ENCODE measurements around the gene CDC42EP2.

CDC42EP2 gene, protein sequence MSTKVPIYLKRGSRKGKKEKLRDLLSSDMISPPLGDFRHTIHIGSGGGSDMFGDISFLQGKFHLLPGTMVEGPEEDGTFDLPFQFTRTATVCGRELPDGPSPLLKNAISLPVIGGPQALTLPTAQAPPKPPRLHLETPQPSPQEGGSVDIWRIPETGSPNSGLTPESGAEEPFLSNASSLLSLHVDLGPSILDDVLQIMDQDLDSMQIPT

DNA sequence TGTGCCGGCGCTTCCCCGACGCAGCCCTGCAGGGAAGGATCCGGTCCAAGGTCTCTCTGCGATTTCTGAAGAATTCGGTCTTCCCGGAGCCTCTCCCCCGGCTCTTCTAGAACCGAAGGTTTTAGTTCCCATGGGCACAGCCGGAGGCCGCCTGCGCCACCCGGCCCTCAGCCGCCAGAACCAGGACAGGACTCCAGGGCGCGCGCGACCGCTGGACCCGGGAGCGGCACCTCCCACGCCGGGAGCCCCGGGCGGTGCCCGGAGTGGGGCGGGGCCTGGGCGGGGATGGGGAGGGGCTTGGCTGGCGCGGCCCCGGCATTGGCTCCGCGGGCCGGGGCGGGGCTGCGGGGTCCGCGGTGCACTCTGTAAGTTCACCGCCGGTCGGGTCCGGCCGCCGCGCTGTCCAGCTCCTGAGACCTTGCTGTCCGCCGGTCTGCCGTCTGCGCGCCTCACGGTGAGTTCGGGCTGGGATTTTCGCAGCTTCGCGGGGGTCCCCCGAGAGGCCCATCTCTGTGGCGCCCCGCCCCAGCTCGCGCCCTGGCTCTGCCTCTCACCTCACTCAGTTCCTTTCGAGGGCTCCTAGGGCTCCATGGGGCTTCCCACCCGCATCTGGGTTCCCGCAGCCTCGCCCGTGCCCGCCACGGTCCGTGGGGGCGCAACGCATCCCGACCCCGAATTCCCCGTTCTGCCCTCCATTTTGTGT is at the start of gene CDC42EP2:
Gene CDC42EP2 (plus strand): TSS at position 366 of the 703 bp plus-strand sequence. CDS start 6,033 bp downstream, outside the sequence.
- in situ Hi-C loops (cut with MboI; ENCODE audit: low sequenced_read_pairs) = no loop called here

DNA sequence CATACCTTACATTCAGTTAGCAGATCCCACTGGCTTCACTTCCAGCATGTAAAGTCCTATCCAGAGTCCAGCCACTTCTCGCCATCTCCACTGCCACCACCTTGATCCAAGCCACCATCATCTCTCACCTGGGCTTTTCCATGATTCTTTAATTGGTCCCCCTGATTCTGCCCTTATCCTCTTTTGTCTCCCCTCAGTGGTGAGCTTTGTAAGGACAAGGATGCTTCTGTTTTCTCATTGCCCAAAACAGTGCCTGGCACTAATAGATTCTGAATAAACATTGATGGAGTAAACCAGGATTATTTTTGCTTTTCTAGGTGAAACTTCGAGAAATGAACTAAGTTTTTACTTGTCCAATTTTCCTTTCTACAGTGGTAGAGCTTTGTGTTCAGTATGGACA is 48.5 kb upstream of the CDC42EP2 start:
- in situ Hi-C loops (cut with MboI; ENCODE audit: low sequenced_read_pairs) = no loop called here

DNA sequence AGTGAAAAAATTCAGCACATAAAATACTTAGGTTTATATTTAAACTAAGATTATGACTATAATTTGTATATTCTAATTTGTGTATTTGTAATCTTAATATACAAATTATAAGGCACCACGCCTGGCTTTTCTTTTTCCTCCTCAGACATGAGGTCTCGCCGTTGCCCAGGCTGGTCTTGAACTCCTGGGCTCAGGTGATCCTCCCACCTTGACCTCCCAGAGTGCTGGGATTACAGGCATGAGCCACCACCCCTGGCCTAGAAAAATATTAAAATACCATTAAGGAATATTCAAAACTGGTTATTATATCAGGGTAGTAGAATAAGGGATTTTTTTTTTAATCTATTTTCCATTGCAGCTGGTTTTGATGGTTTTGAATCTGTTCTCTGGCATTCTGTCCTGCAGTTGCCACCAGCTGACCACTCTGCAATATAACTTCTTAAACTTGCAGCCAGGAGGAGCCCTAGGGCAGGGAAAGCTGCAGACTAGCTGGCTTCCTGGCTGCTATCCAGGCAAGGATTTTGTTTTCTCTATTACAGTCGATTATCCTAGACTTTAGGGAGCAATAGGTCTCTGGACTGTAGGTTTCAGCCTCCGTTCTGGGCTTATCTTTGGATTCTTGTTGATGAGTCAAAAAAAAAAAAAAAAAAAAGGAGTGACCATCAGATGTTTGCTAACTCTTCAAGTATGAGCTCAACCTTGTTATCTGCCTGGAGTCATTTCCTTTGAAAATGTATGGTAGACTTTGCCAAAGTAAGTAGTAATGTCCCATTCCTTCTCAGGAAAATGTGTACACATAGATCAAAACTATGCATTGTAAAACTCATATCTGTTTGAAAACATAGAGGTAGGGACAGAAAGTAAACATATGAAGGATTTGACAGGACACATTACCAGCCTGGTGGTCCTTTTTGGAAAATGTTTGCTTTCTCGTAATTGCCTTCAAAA is 39.7 kb upstream of the CDC42EP2 start:
- in situ Hi-C loops (cut with MboI; ENCODE audit: low sequenced_read_pairs) = no loop called here

DNA sequence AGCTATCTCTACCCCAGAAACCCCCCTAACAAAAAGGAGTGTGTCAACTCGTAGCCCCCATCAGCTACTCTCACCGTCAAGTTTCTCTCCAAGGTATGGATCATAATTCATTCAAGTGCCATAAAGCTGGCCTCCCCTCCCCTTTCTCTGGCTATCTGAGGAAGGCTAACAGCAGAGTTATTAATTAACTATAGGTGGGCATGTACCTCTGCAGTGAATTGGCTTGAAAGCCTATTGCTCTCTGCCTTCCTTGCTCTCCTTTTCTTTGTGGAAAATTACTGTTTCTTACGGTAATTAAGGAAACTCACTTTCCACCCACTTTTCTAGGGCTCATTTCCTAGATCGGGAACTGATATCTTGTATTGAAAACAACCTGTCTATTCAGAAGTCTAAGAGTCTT is 38.8 kb upstream of the CDC42EP2 start:
- in situ Hi-C loops (cut with MboI; ENCODE audit: low sequenced_read_pairs) = no loop called here

DNA sequence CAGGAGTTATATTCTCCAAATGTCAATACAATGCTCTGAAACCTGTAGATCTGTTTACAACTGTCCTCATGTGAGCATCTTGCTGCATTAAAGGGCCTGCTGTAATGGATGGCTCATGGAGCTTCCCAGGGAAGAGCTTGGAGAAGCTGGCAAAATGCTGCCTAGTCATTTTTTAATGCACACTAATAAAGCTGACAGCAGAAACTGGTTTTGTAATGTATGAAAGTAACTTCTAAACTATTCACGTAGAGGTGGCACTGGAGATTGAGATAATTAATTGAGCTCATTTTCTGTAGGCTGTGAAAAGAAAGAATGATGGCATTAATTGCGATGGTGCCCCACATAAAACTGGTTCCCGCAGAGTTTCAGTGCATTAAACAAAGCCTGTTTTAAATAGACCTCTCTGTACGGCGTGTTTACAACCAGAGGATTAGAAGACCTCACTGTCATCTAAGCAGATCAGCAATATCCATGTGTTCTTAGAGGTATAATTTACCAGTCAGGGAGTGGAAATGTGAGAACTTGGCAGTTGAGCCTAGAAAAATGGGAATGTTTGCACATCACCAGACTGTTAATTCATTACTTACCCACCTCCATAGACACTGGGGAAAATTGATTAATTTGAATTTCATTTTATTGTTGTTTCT is 36.9 kb upstream of the CDC42EP2 start:
- in situ Hi-C loops (cut with MboI; ENCODE audit: low sequenced_read_pairs) = no loop called here

DNA sequence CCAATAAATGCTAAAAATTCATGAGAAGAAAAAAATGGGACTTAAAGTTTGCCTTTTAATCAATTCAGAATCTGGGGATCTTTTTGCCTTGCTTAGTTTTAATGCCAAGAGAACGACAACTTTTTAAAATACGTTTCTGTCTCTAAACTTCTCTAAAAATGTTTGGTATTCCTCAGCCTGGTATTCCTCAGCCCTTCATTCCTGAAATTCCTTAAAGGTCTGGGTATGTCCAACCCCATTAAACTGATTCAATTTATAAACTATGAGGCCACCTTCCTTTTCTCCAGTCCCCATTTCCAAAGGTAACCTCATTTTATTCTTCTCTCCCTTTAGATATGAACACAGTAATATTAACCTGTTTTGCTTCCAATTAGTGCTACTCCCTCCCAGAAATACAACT is 36.3 kb upstream of the CDC42EP2 start:
- in situ Hi-C loops (cut with MboI; ENCODE audit: low sequenced_read_pairs) = no loop called here

DNA sequence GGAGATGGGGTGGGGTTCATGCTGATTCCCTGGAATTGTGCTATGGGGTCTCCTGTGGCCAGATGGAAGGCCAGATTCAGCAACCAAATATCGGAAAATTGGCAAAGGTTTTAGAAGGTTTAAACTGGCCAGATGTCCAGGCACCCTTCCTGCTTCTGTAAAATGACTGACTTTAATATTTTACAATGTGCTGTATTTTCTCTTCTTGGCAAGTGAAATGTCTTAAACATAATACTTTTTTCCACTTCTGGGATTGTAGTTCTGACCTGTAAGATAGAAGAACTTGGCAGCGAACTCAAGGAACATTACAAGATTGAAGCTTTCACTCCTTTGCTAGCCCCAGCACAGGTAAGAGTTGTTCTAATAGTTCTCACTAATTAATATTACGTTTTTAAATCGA is 35.4 kb upstream of the CDC42EP2 start:
- in situ Hi-C loops (cut with MboI; ENCODE audit: low sequenced_read_pairs) = no loop called here

DNA sequence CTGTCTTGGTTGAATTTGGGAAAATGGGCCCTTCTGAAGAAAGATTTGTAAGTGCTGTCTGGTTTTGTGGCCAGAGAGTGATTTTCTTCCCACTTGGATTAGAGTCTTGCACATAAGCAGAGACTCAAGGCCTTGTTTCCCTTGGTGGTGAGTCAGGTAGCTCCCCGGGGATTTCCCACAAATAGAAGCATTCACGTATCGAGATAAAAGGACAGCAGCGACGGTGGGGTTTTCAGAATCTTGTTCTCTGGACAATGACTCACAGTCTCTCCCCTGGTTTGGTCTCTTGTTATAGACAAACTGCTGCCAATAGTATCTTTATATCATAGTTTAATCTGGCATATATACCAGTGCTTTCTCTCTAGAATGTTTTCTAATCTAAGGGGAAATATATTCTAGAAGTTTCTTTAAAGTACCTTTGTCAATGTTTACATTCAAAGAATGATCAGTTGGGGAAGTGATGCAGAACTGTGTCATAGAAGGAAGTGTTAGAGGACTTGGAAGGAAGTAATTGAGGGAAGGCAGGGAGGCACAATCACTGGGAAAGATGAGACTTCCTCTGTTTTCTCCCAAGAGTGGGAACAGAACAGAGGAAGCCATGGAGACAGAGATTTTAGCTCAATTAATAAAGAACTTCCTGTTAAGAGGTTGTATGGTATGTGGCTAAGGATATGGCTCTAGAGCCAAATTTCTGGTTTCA is 34.8 kb upstream of the CDC42EP2 start:
- in situ Hi-C loops (cut with MboI; ENCODE audit: low sequenced_read_pairs) = no loop called here

DNA sequence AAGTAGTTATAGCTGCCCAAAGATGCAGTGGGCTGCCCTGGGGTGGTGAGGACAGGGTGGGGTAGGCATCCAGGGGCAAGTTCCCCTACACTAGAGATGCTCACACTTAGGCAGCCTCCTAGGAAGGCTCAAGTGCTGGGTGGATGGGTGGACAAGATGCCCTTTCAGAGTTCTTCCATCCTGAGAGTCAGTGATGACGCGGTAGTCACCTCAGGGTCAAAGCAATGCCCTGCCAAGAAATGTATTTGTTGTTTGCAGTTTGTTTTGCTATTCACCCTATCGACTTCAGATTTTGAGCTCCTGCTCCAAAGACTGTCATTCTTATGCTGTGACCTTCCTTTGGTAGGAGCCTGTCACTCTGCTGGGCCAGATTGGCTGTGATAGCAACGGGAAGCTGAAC is 34.0 kb upstream of the CDC42EP2 start:
- in situ Hi-C loops (cut with MboI; ENCODE audit: low sequenced_read_pairs) = no loop called here

DNA sequence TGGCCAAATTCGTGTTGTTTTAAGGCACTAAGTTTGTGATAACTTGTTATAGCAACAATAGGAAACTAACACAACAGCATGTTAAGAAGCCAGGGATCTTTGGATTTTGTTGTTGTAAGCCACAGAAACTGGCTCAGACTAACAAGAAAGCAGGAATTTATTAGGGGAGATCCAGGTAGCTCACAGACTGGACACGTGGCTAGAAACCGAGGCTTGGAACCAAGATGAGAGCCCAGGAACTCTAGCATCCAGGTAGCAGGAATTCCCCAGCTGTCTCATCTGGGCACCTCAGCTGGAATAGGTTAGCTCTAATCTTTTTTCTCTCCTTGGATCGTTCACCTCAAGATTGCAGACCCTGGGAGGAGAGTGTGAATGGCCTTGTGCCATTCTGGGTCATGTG is 28.0 kb upstream of the CDC42EP2 start:
- in situ Hi-C loops (cut with MboI; ENCODE audit: low sequenced_read_pairs) = no loop called here

DNA sequence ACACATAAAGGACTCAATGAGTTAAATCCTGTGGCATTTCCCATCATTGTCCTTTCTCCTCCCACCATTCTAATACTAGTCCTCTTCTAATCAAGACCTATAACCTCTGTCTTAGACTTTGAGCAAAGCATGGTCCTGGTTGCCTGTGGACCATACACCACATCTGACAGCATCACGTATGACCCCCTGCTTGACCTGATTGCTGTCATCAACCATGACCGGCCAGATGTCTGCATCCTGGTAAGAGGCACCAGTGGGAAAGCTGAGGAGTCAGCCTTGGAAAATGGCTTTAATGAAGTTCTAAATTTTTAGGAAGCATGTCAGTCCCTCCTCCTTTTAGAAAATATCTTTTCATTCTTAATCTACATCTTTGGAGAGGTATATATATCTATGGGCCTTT is 27.1 kb upstream of the CDC42EP2 start:
- in situ Hi-C loops (cut with MboI; ENCODE audit: low sequenced_read_pairs) = no loop called here

DNA sequence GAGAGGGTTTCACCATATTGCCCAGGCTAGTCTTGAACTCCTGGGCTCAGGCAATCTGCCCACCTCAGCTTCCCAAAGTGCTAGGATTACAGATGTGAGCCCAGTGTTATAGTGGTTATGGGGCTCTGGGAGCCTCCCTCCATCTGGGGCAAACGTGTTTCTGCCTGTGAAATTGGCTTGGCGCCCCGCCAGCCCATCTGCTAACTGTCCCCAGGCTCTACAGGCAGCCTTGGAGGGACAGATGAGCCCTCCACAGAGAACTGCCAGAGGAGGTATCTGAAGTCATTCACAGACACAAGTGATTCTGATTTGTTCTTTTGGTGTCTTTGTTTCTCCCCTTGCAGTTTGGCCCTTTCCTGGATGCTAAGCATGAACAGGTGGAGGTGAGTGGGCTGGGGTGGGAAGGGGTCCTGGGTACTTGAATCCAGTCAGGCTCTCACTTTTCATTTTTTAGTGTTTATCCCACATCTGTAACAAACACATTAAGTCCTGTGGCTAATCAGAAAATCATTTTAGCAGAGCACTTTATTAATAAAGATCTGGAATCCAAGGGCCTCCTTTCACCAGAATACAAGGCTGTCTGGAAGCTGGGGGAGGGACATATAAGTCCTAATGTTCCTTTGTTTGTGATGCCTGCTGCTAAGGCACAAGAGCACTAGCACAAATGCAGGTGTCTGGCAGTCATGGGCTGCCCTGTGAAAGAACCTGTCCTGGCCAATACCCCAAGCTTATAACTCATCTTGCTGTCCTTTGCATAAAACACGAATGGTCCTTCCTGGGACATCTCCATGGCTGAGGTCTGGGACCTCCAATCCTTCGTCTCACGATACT is 25.7 kb upstream of the CDC42EP2 start:
- in situ Hi-C loops (cut with MboI; ENCODE audit: low sequenced_read_pairs) = no loop called here

DNA sequence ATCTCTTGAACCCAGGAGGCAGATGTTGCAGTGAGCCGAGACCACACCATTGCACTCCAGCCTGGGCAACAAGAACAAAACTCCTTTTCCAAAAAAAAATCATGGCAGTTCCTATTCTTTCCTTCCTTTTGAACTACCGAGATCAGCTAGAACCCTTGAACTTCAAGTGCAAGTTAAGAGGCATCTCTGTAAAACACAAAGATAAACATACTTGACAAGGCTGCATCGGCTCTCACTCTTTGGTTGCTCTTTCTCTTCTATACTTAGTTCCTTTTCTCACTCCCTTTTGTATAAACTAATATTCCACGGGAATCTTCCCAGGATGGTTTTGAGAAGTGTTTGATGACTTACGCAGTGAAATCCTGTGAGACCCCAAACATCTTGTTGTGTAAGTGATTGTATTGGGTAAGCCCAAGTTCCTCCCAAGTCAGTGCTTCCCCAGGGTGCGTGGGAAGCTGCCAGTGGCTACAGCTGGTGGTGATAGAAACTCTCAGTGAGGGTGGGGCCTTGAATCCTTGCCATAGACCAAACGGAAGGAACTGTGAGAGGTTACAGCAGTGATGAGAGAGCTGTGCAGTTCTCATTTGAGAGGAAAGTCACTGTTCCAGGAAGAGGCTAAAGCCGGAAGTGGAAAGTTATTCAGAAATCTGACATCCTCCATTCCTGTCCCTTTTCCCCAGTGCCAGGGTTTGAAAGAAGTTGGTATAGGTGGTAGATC is 24.1 kb upstream of the CDC42EP2 start:
- in situ Hi-C loops (cut with MboI; ENCODE audit: low sequenced_read_pairs) = no loop called here

DNA sequence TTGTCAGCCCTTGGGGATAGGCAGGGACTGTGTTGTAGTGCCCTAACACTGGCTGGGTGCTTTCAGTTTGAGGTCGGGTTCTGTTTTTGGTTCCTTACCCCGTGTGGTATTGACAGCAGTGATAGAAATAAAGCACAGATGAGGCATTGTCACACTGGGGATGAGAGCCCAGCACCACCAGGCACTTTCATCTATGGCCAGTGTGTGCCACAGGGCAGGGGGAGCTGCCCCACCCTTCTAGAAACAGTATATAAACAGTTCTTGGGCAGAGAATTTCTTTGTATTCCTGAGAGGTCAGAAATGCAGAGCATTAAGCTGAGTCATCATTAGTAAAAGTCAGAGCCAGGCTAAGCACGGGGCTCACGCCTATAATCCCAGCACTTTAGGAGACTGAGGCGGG is 23.1 kb upstream of the CDC42EP2 start:
- in situ Hi-C loops (cut with MboI; ENCODE audit: low sequenced_read_pairs) = no loop called here

DNA sequence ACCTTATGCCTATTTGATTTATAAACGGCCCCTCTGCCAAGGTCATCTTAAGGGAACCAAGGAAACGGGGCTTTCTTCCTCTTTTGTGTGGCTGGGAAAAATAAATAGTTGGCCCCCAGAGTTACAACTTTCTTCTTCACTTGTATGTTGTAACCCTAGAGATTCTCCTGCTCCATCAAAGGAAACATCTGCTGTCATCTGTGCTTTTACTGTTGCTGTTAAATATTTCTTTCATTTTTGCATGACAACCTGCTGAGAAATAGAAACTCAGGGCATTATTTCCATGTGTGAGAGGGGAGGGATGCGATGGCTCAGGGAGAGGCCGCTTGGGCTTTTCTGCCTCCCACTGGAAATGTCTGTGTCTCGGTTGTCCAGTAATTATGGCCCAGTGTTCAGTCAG is 21.8 kb upstream of the CDC42EP2 start:
- in situ Hi-C loops (cut with MboI; ENCODE audit: low sequenced_read_pairs) = no loop called here

DNA sequence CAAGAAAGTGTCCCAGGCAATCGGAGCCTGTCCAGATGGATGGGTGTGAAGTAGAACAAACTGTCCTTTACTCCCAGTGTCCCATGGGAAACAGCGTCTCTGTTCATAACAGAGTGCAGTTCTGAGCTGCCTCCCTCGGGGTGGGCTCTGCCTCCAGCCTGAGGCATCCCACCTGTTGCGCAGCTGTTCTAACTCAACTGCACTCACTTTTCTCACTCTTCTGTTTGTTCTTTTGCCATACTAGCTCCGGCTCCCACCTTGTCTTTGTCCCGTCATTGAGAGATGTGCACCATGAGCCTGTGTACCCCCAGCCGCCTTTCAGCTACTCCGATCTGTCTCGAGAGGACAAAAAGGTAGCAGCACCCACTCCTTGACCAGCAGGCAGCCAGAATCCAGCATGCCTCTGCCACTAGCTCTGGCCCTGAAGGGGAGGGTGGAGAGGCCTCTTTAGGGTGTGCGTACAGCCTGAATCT is 20.7 kb upstream of the CDC42EP2 start:
- in situ Hi-C loops (cut with MboI; ENCODE audit: low sequenced_read_pairs) = no loop called here

DNA sequence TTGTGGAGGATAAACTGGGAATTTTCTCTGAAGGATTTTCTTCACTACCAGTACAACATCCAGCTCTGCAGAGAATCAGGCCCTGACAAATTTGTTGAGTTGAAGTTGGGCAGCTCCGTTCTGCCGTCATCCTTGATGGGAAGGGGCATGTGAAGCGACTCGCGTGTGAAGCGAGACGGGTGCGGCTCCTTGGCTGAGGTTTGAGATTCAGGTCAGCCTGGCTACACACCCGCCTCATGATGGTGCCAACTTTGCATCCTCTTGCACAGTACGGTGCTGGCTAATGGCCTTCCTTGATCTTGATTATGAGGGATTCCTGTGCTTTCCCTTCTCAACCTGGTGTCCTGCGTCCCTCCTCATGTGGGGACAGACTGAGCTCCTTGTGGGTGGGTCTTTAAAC is 19.7 kb upstream of the CDC42EP2 start:
- in situ Hi-C loops (cut with MboI; ENCODE audit: low sequenced_read_pairs) = no loop called here

DNA sequence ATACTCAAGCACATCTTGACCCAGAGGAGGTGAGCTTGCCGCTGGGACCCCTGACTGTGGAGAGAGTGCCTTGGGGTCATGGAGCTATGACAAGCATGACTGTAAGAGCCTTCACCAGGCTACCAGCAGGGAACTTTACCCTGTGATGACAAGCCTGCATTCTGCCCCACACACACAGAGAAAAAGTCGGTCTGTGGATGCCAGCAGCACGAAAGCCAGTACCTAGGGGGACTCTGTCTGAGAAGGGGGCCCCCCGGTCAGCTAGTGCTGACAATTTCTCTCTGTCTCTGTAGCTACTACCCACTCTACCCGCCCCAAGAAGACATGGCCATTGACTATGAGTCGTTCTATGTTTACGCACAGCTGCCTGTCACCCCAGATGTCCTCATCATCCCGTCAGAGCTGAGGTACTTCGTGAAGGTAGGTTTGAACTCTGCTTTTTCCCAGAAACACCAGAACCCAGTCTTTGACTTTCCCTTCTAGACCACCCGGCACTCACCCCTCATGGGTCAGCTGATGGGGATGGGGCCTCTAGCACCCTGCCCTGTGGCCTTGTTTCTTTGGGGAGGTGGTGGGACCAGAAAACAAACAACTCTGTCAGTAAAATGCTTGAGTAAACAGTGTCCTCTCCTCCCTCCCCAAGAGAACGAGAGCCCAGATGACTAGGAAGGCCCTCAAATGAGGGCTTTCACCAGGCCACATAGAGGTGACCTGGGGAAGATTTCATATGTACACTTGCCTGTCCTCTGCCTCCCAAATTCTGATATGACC is 18.9 kb upstream of the CDC42EP2 start:
- in situ Hi-C loops (cut with MboI; ENCODE audit: low sequenced_read_pairs) = no loop called here
